Brain pericyte (primary cell): ENCODE results near the gene KRT76.

Experiments
- DNase-seq: peaks from one replicate; pipeline ENCODE4 v3.0.0-alpha.2; 2012; ENCODE audit warnings: low read depth, low spot score

KRT76 gene

GRCh38 chr12:52776913-52777395 lies at the start of gene KRT76:
Gene KRT76 (minus strand): TSS chr12:52777345. CDS start chr12:52777291, 54 bp downstream.
- no peak for DNase-seq

GRCh38 chr12:52825961-52826360 lies 48.8 kb upstream of the KRT76 start:
- DNase-seq: no peak

GRCh38 chr12:52824741-52825410 lies 47.7 kb upstream of the KRT76 start:
- no peak for DNase-seq

- DNase-seq: no peak
Observed at GRCh38 chr12:52823761-52824450, 46.8 kb upstream of the KRT76 start.

GRCh38 chr12:52822771-52823510 lies 45.8 kb upstream of the KRT76 start:
- no peak for DNase-seq

GRCh38 chr12:52821826-52822660 lies 44.9 kb upstream of the KRT76 start:
- DNase-seq: no peak

GRCh38 chr12:52821071-52821730 lies 44.1 kb upstream of the KRT76 start:
- DNase-seq: no peak

GRCh38 chr12:52820521-52820920 lies 43.4 kb upstream of the KRT76 start:
- no peak for DNase-seq

- no peak for DNase-seq
Observed at GRCh38 chr12:52819731-52820510, 42.8 kb upstream of the KRT76 start.

- DNase-seq: no peak
Observed at GRCh38 chr12:52818887-52819420, 41.8 kb upstream of the KRT76 start.

GRCh38 chr12:52818388-52818787 lies 41.2 kb upstream of the KRT76 start:
- no peak for DNase-seq

GRCh38 chr12:52817699-52818238 lies 40.6 kb upstream of the KRT76 start:
- no peak for DNase-seq

GRCh38 chr12:52817003-52817698 lies 40.0 kb upstream of the KRT76 start:
- no peak for DNase-seq

GRCh38 chr12:52815676-52816588 lies 38.8 kb upstream of the KRT76 start:
- DNase-seq: no peak

GRCh38 chr12:52815161-52815560 lies 38.0 kb upstream of the KRT76 start:
- no peak for DNase-seq

GRCh38 chr12:52814710-52815155 lies 37.6 kb upstream of the KRT76 start:
- no peak for DNase-seq

- DNase-seq: no peak
Observed at GRCh38 chr12:52813885-52814709, 37.0 kb upstream of the KRT76 start, which contains the start of gene KRT4. Gene KRT4 (minus strand): TSS chr12:52814116. CDS start chr12:52814058, 58 bp downstream.
